HG03432 (cell line): Measurements from ENCODE around the gene KCNMA1.

Experiments
- ATAC-seq: cut with Tn5 transposase; IDR thresholded peaks from one replicate; pipeline ENCODE4 v1.9.1; 2021; ENCODE audit warnings: mild to moderate bottlenecking, moderate library complexity; ENCODE audit not compliant: unreplicated experiment

KCNMA1 gene

DNA sequence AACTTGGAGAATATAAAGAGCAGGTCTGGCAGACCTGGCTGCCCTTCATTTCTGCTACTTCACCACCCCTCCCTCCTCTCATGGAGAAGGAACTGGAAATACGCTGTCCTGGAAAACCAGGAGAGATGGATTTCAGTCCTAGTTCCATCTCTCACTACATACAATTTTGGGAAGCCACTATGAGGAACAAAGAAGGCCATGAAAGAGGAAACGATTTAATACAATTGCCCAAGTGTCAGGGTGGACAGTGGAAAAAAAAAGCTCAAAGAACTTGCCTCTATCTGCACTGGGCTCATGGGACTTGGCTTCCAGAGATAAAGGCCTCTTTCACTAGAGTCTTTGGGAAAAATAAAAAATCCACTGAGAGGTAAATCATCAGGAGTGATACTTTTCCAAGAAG lies 561.7 kb downstream of the KCNMA1 start:
- no peak for ATAC-seq

DNA sequence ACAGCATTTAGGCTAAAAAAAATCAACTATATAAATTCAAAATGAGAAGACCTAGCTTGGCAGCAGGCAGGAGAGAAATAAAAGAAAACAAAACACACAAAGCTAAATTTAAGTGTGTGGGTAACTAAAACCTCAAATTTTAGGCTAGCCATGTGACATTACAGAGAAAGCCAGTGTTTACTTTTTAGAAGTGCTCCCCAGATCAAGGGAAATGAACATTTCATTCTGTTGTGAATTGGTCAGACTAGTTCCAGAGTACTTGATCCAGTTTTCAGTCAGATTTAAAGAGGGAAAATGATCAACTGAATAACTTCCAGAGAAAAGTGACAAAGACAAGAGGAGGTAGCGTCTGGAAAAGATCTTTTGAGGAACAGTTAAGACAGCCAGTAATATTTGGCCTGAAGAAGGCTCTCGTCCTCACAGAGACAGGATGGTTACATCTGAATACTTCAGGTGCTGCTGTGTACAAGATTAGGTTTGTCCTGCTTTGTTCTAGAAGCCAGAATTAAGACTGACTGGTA lies 563.4 kb downstream of the KCNMA1 start:
- no peak for ATAC-seq

DNA sequence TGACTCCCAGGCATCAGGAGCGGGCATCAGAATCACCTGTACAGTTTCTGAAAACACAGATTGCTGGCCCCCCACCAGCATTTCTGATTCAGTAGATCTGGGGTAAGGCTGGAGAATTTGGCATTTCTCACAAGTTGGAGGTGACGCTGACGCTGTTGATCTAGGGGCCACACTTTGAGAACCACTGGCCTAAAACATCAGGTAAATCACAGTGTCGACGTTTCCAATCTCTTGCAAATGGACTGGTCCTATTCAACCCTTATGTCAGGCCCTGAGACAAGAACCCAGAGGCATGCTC lies 564.0 kb downstream of the KCNMA1 start:
- no peak for ATAC-seq

DNA sequence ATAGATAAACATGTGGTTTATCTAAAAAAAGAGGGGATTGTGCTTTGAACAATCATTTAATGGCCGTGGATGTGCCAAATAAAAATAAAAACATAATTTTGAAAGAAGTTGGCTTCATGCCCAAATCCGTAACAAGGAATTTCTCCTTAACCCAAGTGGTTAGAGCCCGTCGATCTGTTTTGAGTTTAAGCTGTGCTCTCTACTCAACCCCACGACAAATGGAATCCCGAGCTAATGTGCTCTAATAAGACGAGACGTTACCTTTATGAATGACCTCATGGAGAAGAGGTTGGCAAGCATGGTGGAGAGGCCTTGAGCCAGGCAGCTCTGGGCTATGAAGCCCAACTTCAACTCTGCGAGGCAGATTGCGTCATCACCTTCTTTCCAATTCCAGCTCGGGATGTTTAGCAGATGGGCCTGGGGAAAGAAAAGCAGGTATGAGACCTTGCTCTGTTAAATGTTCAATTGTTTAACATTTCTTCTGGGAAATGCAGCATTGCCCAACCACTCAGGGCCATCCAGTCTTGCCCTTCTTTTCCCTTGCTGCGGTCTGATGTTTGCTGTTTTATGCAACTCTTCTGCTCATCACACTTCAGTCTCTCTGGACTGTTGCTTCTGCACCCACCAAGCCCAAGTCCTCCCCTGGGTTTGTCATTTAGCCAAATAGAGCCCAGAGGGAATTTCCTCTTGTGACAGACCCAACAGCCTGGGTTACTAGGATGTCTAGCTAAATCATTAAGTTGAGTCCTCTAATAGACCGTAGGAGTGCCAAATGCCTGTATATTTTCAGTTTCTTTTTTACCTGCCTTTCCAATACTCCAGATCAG lies 564.6 kb downstream of the KCNMA1 start:
- no peak for ATAC-seq

DNA sequence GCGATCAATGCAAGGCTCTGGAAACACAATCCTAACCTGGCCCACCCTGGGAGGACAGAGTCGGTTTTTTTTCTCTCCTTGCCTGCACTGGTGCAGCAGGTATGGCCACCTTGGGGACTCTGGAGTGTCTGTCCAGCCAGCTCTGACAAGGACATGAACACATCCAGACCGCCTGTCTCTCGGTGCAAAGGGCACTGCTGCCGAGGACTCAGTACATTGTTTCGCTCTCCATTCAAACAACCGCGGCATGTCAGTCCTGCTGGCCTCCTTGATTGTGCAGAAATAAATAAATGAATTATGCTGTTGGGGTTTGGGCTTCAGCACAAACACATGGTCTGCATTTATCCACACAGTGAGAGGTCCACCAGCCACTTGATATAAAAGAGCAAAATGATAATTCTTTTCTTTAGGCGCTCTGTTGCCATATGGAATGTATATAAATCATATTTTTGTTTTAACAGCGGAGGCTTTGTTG lies 565.2 kb downstream of the KCNMA1 start:
- ATAC-seq = no peak

DNA sequence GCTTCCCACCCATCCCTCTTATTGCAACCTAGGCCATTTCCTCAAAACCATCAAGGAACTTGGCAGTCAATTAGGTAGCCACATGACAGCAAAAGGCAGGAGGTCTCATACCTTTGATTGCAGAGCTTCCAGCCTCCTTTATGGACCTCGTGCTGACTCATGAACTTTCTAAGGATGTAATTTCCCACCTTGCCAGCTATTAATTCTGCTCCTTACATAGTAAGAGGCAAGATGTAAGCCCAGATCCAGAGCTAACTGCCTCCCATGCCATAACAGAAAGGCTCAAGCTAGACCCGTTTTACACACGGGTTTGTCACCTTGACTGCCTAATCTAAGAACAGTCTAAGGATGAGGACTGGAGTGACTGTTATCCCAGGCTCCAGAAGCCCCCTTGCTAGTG lies 565.7 kb downstream of the KCNMA1 start:
- no peak for ATAC-seq

DNA sequence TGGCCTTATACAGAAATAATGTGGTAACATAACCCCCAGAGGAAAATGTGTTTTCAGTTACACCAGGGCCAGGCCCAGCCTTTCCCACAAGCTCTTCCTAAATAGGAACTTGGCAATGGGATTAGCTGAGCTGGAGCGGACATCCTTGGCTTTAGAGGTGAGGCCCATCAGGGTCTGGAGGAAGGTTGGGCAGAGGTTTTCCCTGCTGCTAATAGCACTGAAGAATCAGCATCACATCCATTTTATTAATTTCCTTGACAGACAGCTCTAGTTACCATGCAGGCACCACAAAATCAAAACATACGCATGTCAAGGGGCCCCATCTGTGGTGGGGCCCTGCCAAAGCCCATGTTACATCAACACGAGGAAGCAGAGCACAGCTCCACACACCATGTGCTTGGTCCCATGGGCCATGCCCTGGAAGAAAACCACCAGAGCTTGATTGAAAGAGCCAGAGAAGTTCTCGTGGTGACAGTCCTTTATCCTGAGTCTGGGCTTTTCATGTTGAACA lies 566.6 kb downstream of the KCNMA1 start:
- no peak for ATAC-seq

DNA sequence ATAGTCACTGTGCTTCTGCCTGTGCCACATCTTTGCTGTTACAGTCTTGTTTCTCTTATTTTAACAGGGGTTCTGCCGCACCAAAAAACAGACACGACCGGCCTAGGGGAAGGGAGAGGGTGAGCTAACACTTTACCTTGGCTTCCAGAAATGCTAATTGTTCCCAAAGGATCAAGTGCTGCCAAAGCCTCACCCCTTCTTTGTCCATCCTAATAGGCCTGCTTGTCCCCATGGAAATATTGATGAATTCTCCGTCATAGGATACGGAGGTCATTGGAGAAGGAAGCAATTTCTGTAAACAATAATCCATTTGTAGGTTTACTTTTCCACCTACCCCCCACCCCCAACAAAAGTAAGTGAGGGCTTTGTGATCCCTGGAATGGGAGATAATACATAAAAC lies 567.3 kb downstream of the KCNMA1 start:
- no peak for ATAC-seq

DNA sequence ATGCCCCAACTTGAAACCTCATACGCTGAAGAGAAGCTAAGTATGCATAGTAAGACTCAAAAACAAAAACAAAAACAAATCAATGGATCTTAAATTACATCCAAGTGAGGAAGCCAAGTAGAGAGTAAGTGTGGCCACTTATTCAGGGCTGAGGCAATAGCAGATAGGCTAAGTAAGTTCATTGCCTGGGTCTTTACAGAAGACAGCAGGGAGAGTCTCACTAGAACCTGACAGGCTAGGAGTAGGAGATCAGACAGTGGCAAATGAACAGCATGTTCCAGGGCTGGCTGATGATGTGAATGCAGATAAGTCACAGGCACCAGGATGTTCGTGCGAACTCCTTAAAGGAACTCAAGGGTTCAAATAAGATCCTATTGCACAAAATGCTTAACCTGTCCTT lies 568.6 kb downstream of the KCNMA1 start:
- no peak for ATAC-seq

DNA sequence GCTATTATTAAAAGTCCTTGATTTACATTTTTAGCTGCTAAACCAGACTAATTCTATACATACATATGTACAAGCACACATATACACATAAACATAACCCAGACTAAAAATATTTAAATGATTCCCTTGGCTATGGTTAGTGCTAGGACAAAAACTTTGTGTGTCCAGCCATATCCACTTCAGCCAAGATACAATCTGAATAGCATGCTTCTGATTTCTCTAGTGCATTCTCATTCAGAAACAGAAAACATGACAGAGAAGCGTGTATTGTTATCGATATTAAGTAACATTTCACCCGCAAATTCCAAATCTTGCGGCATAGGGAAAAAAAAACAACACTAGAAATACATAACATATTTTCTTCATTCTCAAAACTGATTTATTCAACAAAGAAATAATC lies 569.3 kb downstream of the KCNMA1 start:
- no peak for ATAC-seq

DNA sequence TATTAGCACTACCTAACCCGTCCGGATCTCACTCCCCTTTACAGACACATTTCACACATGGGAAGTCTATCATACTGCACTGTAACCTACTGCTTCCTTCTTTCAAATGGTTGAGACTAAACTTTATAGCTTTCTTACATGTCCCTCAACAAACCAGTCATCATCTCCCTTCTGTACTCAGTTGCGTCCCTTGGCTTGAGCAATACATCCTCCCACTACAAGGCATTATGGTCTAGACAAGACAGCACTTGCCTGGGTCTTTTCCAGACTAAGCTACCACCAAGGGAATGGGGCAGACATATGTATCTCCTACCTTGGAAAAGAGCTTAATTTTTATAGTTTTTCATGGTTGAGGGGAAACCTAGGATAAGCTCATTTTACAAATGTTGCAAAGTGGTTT lies 575.2 kb downstream of the KCNMA1 start:
- no peak for ATAC-seq

DNA sequence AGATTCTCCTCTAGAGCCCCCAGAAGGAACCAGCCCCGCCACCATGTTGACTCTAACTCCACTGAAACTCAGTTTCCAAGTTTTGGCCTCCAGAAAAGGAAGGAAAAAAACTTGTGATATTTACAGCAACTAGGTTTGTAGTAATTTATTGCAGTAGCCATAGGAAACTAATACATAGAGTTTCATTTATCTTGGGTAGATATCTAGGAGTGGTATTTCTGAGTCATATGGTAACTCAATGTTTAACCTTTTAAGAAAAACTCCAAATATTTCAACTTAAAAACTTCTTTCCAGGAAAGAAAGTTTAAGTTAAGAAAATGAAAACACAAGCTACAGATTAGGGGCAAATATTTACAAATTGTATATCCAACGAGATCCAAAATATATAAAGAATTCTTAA lies 576.7 kb downstream of the KCNMA1 start:
- ATAC-seq = no peak

DNA sequence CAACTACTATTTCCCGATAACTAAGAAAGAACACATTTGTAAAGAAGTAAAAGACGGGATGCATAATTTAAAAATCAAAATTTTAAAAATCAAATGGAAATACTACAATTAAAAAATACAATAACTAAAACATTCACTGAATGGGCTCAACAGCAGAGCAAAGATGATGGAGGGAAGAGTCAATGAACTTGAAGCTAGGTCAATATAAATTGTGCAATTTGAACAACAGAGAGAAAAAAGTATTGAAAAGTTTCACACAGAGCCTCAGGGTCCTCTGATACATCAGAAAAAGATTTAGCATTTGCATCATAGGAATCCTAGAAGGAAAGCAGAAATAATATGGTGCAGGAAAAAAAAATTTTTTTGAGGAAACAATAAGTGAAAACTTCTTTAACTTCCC lies 581.0 kb downstream of the KCNMA1 start:
- no peak for ATAC-seq

DNA sequence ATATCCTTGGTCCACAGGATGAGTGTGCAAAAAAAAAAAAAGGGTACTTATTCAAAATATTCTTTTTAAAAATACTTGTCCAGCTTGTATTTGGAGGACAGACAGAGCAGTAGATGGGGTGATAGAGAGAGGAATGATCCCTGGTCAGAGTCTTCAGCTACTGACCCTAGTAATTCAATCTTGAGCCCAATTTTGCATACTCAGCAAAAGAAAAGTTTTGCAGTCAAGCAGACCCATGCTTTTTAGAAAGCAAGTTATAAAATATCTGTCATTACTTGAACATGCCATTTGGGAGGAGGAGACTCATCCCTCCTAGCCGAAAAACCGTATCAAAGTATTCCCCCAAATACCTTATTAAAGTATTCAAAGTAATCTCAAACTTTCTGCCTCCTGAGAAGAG lies 585.0 kb downstream of the KCNMA1 start:
- no peak for ATAC-seq

DNA sequence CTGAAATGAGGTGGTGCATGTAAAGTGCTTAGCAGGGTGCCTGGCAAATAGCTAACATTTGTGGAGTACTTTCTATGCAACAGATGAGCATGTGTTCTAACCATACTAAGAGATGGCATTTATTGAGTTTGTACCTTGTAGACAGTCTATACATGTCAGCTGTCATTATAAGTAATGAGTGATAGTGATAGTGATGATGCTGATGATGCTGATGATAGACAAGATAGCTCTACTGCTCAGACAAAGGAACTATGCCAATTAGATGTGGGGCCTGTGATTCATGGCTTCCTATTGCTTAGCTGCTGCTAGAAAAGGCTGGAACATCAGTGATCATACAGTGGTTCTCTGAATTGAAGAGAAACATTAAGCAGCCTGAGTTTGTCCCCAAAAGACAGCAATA lies 585.8 kb downstream of the KCNMA1 start:
- ATAC-seq = no peak

DNA sequence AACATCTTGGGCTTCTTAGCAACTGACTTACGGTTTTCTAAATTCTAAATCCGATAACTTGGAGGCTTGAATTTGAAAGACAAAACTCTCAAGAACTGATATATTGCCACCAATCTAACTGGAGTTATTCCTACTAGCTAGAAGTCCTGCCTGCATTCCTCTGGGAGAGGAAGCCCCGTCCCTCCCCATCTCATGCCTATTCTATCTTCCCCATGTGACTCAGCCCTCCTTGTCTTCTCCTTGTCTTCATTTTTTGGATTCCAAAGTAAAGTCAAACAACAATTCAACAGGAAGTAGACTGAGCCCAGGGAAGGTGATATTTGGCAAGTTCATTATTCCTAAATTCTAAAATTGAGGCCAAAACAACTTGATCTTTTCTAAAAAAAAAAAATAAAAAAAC lies 587.7 kb downstream of the KCNMA1 start:
- ATAC-seq = no peak

DNA sequence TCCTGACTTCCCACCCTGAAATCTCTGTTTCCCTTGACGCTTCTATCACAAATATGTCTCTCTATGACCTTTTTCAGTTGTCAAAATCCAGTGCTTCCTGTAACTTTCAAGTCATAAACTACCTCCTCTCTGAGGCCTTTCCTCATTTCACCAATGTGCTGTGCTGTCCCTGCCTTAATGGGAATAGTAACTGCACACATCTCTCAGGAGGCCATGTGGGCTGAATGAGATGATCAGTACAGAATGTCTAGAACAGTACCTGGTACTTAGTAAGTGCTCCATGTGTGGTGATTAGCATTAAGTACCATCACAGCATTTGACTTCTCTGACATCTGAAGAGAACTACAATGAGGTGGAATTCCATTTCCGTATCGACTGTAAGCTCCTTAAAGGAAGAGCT lies 588.5 kb downstream of the KCNMA1 start:
- ATAC-seq = no peak

DNA sequence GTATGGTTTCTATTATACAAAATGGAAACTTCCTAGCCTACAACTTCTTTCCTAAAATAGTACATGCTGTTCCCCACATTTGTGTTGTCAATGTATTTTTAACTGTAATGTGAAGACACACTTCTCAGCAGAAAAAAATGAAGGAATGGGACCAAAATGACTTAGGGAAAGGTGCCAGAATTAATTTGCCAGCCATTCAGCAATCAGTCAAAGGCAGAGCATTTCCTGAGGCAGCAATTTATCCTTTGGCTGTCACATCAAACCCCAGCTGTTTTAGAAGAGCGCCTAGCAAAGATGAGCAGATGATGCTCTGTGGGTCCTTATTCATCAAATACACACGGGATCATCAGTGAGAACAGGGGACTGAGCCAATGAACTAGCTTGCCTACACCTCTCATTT lies 592.5 kb downstream of the KCNMA1 start:
- ATAC-seq = no peak

DNA sequence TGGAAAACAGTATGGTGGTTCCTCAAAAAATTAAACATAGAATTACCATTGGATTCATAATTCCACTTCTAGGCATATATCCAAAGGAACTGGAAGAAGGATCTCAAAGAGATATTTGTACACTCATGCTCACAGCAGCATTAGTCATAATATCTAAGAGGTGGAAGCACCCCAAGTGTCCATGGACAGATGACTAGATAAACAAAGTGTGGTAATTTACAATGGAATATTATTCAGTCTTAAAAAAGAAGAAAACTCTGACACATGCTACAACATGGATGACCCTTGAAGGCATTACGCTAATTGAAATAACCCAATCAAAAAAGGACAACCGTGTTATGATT lies 594.2 kb downstream of the KCNMA1 start:
- no peak for ATAC-seq

DNA sequence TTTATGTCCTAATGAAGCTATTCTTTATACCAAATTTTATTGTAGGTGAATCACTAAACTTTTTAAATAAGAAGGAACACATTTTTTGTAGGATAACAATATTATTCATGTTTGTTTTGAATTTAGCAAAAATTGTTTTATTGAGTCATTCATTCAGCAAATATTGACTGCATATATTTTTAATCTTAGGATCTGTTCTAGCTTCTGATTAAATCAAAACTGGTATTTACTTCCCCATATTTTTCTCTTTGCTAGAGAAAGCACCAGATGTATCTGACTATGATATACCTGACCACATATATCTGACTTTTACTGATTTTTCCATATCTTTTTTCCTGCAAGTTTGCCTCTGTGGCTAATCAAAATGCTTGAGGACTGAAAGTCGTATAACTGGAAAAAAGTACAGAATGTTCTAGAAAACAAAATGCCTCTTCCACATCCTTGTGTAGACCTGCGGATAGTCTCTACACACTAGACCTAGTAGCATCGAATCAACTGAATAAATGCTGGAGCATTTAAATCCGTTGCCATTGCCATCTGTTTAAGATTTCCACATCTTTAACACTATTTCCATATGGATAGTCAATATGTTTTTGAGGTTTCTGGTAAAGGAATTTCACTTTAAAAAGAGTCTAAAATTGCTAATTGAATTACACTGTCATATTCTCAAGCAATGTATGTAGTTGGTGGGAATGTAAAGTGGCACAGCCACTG lies 594.7 kb downstream of the KCNMA1 start:
- ATAC-seq = no peak

DNA sequence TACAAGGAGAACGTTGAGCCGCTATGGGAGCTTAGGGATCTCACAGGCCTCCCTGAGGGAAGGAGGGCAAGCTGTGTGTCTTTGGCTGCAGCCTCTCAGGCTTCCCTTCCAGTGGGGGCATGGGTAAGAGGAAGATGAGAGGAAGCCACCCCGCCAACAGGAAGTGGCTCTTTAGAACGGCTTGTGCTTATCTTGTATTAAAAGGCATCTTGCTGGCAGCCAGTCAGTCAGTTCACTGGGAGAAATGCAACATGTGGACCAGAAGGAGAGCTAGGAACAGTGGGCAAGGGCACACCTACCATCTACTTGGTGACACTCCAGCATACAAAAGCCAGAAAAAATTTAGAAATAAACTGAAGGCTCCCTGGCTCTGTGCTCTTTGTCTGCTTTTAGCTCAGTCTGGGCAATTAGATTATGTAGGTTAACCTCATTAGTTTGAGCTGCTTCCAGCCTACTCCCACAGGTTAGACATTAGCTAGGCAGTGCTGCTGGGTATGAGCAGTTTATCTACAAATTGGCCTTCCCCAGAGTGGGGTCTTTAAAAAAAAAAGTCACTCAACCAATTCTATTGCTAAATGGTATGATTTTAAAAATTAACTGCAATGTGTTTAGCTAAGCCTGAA lies 595.9 kb downstream of the KCNMA1 start:
- no peak for ATAC-seq

DNA sequence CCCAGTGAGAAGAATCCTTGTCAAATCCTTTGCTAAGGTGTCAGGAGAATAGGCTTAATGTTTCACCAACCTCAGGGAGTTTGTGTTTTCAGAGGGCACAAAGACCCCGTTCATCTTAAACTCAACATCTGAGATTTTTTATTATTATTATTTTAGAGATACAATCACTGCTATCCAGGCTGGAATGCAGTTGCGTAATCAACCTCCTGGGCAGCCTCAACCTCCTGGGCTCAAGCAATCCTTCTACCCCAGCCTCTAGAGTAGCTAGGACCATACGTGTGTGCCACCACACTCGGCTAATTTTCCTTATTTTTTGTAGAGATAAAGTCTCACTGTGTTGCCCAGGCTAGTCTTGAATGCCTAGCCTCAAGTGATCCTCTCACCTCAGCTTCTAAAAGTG lies 599.2 kb downstream of the KCNMA1 start:
- ATAC-seq = no peak
